ENCODE results near the gene POLR1C.

The POLR1C gene

GRCh38 chr6:43481591-43482236 is 35.2 kb upstream of the POLR1C start:
- no peak for TF ChIP-seq CTCF (conservative IDR thresholded peaks at IDR 0.05; ENCODE audit: low read length)
- H3K4me3 ChIP-seq (ENCODE audit: low read length) = no peak overlapping the region
- no peak for DNase-seq (ENCODE audit: low read depth)

- DNase-seq (ENCODE audit: low read depth) = peak; percentile 51
- no peak for TF ChIP-seq CTCF (conservative IDR thresholded peaks at IDR 0.05; ENCODE audit: low read length)
- H3K4me3 ChIP-seq (ENCODE audit: low read length) = no peak overlapping the region
Measured at GRCh38 chr6:43488667-43489276, 28.1 kb upstream of the POLR1C start.

GRCh38 chr6:43489277-43490072 is 27.4 kb upstream of the POLR1C start:
- no peak overlapping the region for H3K4me3 ChIP-seq (ENCODE audit: low read length)
- no peak for TF ChIP-seq CTCF (conservative IDR thresholded peaks at IDR 0.05; ENCODE audit: low read length)
- no peak for DNase-seq (ENCODE audit: low read depth)

- H3K4me3 ChIP-seq (ENCODE audit: low read length) = no peak overlapping the region
- DNase-seq (ENCODE audit: low read depth) = no peak
- no peak for TF ChIP-seq CTCF (conservative IDR thresholded peaks at IDR 0.05; ENCODE audit: low read length)
Measured at GRCh38 chr6:43490523-43490939, 26.4 kb upstream of the POLR1C start.

- H3K4me3 ChIP-seq (ENCODE audit: low read length) = peak overlapping the region; percentile 17; the same call in 1 of the 2 replicates
- no peak for TF ChIP-seq CTCF (conservative IDR thresholded peaks at IDR 0.05; ENCODE audit: low read length)
- DNase-seq (ENCODE audit: low read depth) = peak; percentile 80
Measured at GRCh38 chr6:43491750-43492661, 24.9 kb upstream of the POLR1C start.

- no peak for TF ChIP-seq CTCF (conservative IDR thresholded peaks at IDR 0.05; ENCODE audit: low read length)
- H3K4me3 ChIP-seq (ENCODE audit: low read length) = peak overlapping the region; percentile 17; the same call in 1 of the 2 replicates
- DNase-seq (ENCODE audit: low read depth) = peak; percentile 39
Measured at GRCh38 chr6:43492673-43493072, 24.2 kb upstream of the POLR1C start.
